ENCODE results near the gene CTNNA2.

GRCh38 chr2:80475970-80476369 is 963.1 kb downstream of the CTNNA2 start:
- TF ChIP-seq CTCF (IDR thresholded peaks at IDR 0.05 in 2 of 3, conservative IDR thresholded peaks at IDR 0.05 in 1 of 3; ENCODE audit: insufficient read depth in 2 of 3, low read depth in 1 of 3, low read length in 3 of 3) (no peak), EP300 (IDR thresholded peaks at IDR 0.05; ENCODE audit: low read length) (no peak), SUPT5H (IDR thresholded peaks at IDR 0.05) (no peak), NR2C1 (IDR thresholded peaks at IDR 0.05) (no peak), NR2C1 (tag; IDR thresholded peaks at IDR 0.05) (no peak), KLF10 (CRISPR knock-in tag; IDR thresholded peaks at IDR 0.05) (no peak), HMG20B (CRISPR knock-in tag; IDR thresholded peaks at IDR 0.05) (no peak), TCF7 (IDR thresholded peaks at IDR 0.05; ENCODE audit: borderline replicate concordance) (no peak), HLTF (IDR thresholded peaks at IDR 0.05) (no peak), ZBTB2 (IDR thresholded peaks at IDR 0.05) (no peak)

All from K562 (cell line).